H7 (cell line): ENCODE measurements around the gene SPRN. TPM values are rescaled to one million over a fixed set of nuclear protein-coding genes. Genes with fewer than 3 reads are reported as not detected.
A peak's percentile ranks its signal among the peaks of the same experiment; 100 is the strongest.
"Not testable (repeated sequence)": the region's sequence is repeated elsewhere in the genome, so short reads cannot be mapped to it uniquely, and the experiment has no call there.

ENCODE experiments used
- DNase-seq: peaks from one replicate; pipeline ENCODE4 v3.0.0; 2012
- H3K27me3 ChIP-seq: 2 replicates; pipeline ENCODE4 v1.6.0; 2011; ENCODE audit warnings: mild to moderate bottlenecking, low read length; ENCODE audit not compliant: control insufficient read depth, insufficient read depth
- H3K36me3 ChIP-seq: replicated peaks from 2 replicates; pipeline ENCODE4 v1.5.1; 2011; ENCODE audit warnings: low read length; ENCODE audit not compliant: control insufficient read depth, insufficient read depth
- H3K4me3 ChIP-seq: 2 replicates; pipeline ENCODE4 v1.5.1; 2011; ENCODE audit warnings: low read depth, mild to moderate bottlenecking, control low read depth, low read length, moderate library complexity; ENCODE audit not compliant: insufficient read depth
- total RNA-seq: library from RNA; depleted of rRNA; stranded (reverse); fragments of >200 nt; shearing (Covaris generic); gene quantifications from 2 replicates; pipeline ENCODE4 v1.2.3, GENCODE V29; 2014

SPRN gene
- total RNA-seq, 1 experiment from 2014 or later = not detected

DNA sequence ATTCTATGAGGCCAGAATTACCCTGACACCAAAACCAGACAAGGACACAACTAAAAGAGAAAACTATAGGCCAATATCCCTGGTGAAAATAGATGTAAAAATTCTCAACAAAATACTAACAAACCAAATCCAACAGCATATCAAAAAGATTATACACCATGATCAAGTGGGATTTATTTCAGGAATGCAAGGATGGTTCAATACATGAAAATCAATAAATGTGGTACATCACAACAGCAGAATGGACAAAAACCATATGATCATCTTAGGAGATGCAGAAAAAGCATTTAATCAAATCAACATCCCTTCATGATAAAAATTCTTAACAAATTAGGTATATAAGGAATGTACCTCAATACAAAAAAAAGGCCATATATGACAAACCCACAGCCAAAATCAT is 23.7 kb upstream of the SPRN start:
- DNase-seq = no peak
- Histone ChIP-seq H3K4me3 (no peak overlapping the region), H3K36me3 (no peaks in the 10 kb centered on the region), H3K27me3 (no peaks in the 10 kb centered on the region)

DNA sequence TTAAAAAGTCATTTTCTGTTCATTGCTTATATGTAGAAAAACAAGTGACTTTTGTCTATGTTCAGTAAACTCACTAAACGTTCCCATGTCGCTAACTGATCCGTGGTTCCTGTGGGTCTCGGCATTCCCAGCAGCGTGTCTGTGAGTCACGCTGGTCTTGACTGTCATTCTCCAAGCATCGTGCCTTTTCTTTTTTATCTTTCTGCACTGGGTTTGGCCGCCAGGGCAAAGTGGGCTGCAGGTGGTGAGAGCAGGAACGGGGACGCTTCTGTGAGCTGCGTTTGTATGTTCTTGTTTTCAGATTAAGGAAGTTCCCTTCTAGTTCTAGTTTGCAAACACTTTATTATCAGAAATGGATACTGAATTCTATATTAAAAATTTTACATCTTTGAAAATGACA is 22.6 kb upstream of the SPRN start:
- Histone ChIP-seq H3K36me3 (no peaks in the 10 kb centered on the region), H3K27me3 (no peaks in the 10 kb centered on the region), H3K4me3 (no peak overlapping the region)
- no peak for DNase-seq

DNA sequence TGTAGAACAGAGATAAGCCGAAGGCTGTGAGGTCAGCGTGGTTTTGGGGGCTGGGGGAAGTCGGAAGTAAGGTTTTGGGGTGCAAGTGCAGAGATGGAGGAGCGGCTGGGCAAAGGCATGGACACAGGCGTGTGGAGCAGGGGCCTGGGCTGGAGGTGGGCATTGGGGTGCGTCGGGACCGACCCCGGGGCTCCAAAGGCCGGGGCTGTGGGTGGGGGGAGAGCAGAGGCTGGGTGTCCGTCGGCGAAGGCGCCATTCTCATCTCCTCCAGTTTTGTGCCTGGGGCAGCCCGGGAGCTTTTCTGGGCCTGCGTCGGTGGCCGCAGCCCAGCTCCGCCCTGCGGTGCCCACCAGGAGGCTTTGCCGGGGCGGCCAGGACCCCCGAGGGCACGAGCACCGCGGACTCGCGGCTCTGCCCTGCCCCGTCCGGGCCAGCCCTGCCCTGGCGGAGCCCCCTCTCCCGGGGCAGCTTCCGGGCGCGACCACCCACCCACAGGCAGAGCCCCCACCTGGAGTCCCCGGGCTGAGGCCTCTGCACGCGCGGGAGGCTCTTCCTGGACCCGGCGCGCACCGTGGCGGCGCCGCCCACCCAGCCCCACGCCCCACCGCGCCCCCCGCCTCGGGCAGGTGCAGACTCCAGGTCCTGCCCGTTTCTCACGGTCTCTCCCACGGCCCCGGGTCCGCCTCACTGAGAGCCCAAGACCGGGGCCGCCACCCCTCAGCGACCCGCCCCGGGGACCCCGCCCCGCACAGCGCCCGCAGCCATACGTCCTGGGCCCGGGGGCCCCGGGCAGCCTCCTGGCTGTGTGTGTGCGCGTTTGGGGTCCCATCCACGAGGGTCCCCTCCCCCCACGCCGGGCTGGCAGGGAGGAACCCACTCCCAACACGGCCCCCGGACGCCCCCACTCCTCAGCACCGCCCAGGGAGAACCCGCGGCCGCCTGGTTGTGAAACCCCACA is 21.6 kb upstream of the SPRN start:
- H3K27me3 ChIP-seq = no peaks in the 10 kb centered on the region
- no peak overlapping the region for H3K4me3 ChIP-seq
- H3K36me3 ChIP-seq = no peaks in the 10 kb centered on the region
- peak; percentile 62 for DNase-seq

DNA sequence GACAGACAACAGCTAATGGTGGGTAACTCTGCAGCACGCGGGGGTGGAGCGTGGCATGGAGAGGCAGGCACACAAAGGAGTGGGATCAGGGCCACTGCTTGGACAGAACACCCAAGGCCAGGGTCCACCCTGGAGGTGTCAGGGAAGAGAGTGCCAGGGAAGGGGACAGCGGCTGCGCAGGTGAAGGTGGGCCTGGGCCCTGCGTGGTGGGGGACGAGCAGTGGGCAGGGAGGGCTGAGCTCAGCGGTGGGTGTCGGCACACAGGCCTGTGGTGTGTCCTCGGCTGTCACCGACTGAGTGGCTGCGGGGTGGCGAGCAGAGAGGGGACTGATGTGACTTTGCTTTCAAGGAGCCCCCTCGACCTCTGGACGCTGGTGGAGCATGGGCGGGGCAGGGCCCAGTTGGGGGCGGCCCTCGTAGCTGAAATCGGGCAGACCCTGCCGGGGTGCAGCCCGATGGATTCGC is 20.9 kb upstream of the SPRN start:
- Histone ChIP-seq H3K4me3 (no peak overlapping the region), H3K36me3 (no peaks in the 10 kb centered on the region)
- DNase-seq = peak; percentile 42

DNA sequence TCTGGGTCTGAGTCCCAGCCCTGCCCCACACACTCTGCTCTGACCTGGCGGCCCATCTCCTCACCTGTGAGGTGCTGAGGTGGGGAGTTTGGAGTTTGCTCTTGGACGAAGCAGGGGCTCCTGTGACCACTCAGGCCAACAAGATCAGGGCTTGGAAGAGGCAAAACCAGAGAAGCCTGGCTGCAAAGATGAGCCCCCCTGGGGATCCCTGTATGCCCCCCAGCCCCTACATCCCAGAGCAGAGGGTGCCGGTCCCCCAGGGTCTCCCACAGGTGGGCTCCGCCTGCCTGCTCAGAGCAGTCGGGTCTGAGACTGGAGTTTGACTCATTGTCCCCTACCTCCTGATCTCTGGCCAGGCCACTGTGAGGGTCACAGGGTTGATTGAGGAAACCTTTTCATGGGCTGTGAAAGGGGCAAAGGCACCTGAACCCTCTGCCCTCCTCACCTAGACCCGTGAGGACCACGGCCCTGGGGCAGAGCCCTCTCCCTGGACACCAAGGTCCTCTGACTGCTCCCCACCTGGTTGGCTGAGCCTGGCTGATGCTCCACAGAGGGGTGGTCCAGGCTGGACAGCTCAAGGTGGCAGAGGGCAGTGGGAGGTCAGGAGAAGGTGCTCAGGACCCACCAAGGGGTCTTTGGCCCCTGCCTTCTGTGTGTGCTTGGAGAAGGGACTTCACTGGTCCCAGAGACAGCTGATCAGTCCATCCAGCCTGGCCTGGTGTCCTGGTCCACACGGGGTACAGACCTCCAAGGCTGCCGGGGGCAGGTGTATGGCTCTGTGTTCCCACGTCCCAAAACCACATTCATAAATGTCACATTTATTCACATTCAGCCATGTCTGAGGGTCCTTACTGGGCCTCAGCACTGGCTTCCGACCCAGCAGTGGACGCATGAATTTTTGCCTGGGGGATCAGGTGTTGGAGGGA is 20.2 kb upstream of the SPRN start:
- Histone ChIP-seq H3K27me3 (no peaks in the 10 kb centered on the region), H3K36me3 (no peaks in the 10 kb centered on the region), H3K4me3 (no peak overlapping the region)
- DNase-seq = peak; percentile 24

More for the DNA sequence above, 20.9 kb upstream of the SPRN start:
- H3K27me3 ChIP-seq = no peaks in the 10 kb centered on the region

DNA sequence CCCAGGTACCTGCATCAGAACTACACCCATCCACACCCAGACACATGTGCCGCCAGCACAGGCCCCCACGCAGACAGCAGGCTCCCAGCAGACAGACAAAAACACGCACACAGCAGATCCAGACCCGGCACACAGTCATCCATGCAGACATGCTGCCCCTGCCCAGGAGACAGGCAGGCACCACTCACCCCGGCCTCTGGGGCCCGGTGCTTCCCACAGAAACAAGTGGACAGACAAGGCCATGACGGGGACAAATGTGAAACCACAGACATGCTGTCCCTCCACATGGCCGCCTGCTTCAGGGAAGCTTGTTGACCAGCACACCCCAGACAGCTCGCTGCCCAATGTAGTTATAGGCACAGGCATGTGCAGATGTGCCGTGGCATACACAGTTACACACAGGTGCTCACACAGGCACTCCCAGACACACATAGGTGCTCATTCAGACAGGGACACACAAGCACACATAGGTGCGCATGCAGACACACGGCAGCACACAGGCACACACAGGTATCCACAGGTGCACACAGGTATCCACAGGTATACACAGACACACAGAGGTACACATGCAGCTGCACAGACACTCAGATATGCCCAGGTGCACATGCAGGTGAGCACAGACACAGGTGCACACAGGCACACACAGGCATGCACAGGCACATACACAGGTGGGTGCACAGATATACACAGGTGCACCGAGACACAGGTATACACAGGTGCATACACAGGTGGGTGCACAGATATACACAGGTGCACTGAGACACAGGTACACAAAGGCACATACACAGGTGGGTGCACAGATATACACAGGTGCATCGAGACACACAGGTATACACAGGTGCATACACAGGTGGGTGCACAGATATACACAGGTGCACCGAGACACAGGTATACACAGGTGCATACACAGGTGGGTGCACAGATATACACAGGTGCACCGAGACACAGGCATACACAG is 18.8 kb upstream of the SPRN start:
- Histone ChIP-seq H3K36me3 (no peaks in the 10 kb centered on the region), H3K4me3 (no peak overlapping the region), H3K27me3 (no peaks in the 10 kb centered on the region)
- DNase-seq = no peak

DNA sequence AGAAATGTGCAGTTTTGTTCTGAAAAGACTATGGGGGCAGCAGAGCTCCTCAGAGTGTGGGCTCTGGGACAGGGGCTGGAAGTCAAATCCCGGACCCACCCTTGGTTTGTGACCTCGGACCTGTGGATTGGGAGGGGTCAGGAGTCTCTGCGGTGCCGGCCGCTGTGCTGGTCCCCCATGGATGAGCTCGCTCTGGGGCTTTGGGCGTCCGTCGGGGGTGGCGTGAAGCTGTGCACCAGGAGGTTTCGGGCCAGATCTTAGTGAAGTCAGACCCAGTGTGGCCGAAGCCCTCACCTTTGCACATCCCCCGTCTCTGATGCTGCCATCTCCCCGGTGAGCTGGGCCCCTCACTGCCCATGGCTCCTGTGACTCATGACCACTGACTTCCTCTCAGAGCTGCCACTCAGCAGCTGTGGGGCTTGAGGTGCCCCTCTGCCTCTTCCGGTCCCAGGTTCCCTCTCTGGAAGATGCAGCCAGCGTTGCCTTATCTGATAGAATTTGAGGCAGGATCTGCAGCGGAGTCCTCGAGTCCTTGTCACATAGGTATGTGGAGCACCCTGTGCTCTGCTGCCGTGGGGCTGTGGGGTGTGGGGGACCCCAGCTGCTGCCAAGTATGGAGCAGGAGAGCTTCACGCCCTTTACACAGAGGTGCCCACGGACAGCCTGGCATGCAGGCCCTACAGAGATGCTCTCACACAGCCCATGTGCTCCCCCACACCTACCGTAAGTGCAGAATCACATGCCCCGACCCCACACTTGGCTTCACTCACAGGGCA is 18.0 kb upstream of the SPRN start:
- no peak for DNase-seq
- Histone ChIP-seq H3K36me3 (no peaks in the 10 kb centered on the region), H3K4me3 (no peak overlapping the region), H3K27me3 (no peaks in the 10 kb centered on the region)

DNA sequence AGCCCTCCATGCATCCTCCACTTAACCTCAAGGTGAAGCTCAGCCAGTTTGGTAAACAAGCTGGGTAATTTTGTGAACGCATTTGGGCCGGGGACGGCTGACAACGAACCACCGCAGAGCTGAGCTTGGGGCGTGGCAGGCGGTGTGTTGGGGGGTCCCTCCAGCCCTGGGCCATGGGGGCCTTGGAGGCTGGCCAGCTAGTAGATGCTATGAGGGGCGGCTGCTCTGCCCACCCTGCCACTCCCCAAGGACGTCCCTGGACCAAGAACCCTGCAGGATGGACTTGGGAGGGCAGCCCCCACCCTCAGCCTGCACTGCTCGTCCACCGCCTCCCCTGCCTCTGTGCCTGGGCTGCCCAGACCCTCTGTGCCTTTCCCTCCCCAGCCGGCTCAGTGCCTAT is 17.4 kb upstream of the SPRN start:
- no peaks in the 10 kb centered on the region for H3K27me3 ChIP-seq
- no peak for DNase-seq
- H3K36me3 ChIP-seq = no peaks in the 10 kb centered on the region
- H3K4me3 ChIP-seq = no peak overlapping the region

DNA sequence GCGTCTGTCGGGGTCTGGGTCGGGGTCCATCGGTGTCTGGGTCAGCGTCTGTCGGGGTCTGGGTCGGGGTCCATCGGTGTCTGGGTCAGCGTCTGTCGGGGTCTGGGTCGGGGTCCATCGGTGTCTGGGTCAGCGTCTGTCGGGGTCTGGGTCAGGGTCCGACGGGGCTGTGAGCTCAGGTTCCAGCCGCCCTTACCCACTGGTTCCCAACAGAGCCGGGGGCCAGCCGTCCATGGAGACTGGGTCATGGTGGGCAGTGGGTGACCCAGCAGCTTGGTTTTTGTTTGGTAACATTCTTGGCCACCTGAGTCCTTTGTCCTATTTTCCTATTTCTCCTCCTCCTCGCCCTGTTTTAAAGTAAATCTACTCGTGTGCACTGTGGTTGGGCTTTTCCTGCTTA is 16.9 kb upstream of the SPRN start:
- H3K27me3 ChIP-seq, DNase-seq, H3K36me3 ChIP-seq, H3K4me3 ChIP-seq: not testable (repeated sequence)

DNA sequence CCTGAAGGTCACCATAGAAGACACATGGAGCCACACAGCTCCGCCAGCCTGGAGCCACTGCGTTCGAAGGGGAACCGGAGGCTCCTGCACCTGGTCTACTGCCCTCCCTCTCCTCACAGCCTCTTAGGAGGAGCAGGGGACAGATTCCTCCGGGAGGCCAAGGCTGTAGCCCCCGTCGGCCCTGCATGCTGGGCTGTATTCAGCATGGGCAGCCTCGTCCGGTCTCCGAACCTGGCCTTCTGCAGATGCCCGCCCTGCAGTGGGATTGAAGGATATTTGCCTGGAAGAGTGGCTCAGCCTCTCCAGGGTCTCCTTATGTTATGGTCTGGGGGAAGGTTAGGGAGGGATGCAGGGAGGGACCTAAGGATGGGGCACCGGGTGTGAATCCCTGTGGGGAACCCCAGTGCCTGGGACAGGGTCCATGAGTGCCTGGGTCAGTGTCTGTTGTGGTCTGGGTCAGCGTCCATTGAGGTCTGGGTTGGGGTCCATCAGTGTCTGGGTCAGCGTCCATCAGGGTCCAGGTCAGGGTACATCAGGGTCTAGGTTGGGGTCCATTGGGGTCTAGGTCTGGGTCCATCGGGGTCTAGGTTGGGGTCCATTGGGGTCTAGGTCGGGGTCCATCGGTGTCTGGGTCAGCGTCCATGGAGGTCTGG is 16.3 kb upstream of the SPRN start:
- Histone ChIP-seq H3K4me3 (no peak overlapping the region), H3K36me3 (no peaks in the 10 kb centered on the region), H3K27me3 (no peaks in the 10 kb centered on the region)
- no peak for DNase-seq

DNA sequence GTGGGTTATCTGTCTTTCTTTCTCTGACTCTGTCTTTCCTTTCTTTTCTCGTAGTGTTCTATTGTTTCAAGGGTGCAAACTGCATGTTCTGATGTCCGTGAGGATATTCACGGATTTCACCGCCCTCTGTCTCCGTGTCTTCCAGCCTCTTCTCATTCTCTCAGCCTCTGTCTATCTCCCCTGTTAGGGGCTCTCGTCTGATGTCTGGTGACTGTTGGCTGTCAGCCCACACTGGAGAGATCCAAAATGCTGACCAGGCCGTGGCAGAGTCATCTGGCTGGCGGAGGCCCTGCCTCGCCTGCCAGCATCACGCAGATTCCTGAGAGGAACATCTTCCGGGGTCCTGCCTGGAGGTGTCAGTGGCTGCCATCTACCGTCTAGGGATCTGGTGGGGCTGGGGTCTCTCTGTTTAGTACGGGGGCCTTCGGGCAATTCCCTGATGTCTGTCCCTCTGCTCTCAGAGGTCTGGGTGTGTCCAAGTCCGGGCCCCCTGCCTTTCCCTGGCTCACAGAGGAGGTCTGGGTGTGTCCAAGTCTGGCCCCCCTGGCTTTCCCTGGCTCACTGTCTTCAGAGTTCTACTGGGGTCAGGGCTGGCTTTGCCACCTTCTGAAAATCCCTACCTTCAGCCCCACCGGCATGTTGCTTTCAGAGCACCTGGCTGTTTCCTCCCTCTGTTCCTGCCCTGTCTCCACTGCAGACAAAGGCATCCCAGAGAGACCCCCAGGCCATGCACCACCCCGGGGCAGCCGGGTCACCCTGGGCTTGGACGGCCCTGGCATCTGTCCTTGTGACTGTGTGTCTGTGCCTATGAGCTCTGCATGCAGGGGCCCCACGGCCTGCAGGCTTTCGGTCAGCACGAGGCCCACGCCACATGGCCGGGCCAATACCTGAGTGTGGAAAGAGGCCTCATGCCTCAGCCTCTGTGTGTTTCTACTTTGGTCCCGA is 15.4 kb upstream of the SPRN start:
- Histone ChIP-seq H3K27me3 (no peaks in the 10 kb centered on the region), H3K36me3 (no peaks in the 10 kb centered on the region)

DNA sequence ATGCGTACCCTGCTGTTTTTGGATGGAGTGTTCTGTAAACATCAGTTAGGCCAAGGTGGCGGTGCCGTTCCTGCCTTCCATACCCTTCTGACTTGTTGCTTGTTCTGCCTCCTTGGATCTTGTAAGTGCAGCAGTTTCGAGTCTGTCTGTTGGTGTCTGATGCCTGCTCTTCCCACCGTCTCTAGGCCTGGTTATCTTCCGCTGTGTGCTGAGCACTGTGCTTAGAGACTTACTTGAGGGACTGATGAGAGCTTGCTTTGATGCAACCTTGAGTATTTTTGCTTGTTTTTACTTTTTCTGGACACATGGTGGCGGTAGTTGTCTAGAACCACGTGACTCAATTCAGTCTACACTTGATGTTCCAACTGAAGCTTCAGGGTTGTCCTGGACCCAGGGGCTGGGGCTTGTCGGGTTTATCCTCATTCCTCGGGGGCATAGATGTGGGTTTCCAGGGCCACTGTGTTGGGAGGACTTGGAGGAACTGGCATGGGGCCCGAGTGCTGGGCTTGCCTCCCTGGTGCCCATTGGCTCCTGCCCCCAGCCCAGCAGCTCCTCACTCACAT is 14.4 kb upstream of the SPRN start:
- Histone ChIP-seq H3K36me3 (no peaks in the 10 kb centered on the region), H3K27me3 (no peaks in the 10 kb centered on the region), H3K4me3 (no peak overlapping the region)
- DNase-seq = peak; percentile 42

More for the DNA sequence above, 15.4 kb upstream of the SPRN start:
- no peak overlapping the region for H3K4me3 ChIP-seq
- DNase-seq = peak; percentile 17
